ENCODE data around the gene GBX1. TPM values are rescaled to one million over a fixed set of nuclear protein-coding genes. Genes with fewer than 3 reads are reported as not detected.
A peak's percentile ranks its signal among the peaks of the same experiment; 100 is the strongest.

GBX1 gene
- total RNA-seq, 4 donors from 2014 or later = not detected

GRCh38 chr7:151123158-151123821 is 44.2 kb downstream of the GBX1 start:
- TF ChIP-seq POLR2A (IDR thresholded peaks at IDR 0.05) (no peak), CTCF (IDR thresholded peaks at IDR 0.05) (no peak)
- no peak overlapping the region for H3K27ac ChIP-seq
- 91 to 94% methylated on average over 49 to 50 of the region's 50 CpGs for WGBS, 2 donors
- H3K27me3 ChIP-seq = no peaks in the 10 kb centered on the region
- no peak overlapping the region for H3K4me3 ChIP-seq (replicated peaks in 1 of 3)
- DNase-seq = peak in 1 of 2 donors; percentile 5
- H3K36me3 ChIP-seq = peaks cover 31 to 54% of the 10 kb centered on the region in 2 donors
- intact Hi-C loops (cut with DNase I) = loop anchor here (5.0 kb wide), 1 partner anchor 184 kb away; no protein-coding TSS in a partner anchor
- H3K4me1 ChIP-seq = peaks cover 16% of the 10 kb centered on the region in 2 donors
- H3K9me3 ChIP-seq = no peaks in the 10 kb centered on the region

GRCh38 chr7:151122796-151123157 is 44.7 kb downstream of the GBX1 start:
- Histone ChIP-seq H3K4me3 (replicated peaks in 1 of 3) (no peak overlapping the region), H3K4me1 (peaks cover 16% of the 10 kb centered on the region in 2 donors), H3K36me3 (peaks cover 33 to 56% of the 10 kb centered on the region in 2 donors), H3K27me3 (no peaks in the 10 kb centered on the region), H3K9me3 (no peaks in the 10 kb centered on the region), H3K27ac (no peak overlapping the region)
- 91 to 94% methylated on average over 20 to 29 of the region's 29 CpGs for WGBS, 2 donors
- DNase-seq = no peak
- TF ChIP-seq POLR2A (IDR thresholded peaks at IDR 0.05) (no peak), CTCF (IDR thresholded peaks at IDR 0.05) (no peak)
- intact Hi-C loops (cut with DNase I) = loop anchor here (5.0 kb wide), 1 partner anchor 185 kb away; no protein-coding TSS in a partner anchor

- intact Hi-C loops (cut with DNase I) = loop anchor here (5.0 kb wide), 1 partner anchor 185 kb away; no protein-coding TSS in a partner anchor
- Histone ChIP-seq H3K9me3 (no peaks in the 10 kb centered on the region), H3K36me3 (peaks cover 38 to 56% of the 10 kb centered on the region in 2 donors), H3K4me1 (peaks cover 16% of the 10 kb centered on the region in 2 donors), H3K27me3 (no peaks in the 10 kb centered on the region), H3K4me3 (replicated peaks in 1 of 3) (no peak overlapping the region), H3K27ac (no peak overlapping the region)
- TF ChIP-seq POLR2A (IDR thresholded peaks at IDR 0.05) (no peak), CTCF (IDR thresholded peaks at IDR 0.05) (no peak)
- no peak for DNase-seq
- 91 to 96% methylated on average over 23 of the region's 24 CpGs for WGBS, 2 donors
Observed at GRCh38 chr7:151122276-151122675, 45.2 kb downstream of the GBX1 start.

- TF ChIP-seq POLR2A (IDR thresholded peaks at IDR 0.05) = no peak
- TF ChIP-seq CTCF (IDR thresholded peaks at IDR 0.05) = no peak
- Histone ChIP-seq H3K4me1 (peaks cover 17 to 19% of the 10 kb centered on the region in 2 donors), H3K4me3 (replicated peaks in 1 of 3) (no peak overlapping the region), H3K27ac (no peak overlapping the region), H3K36me3 (peaks cover 38 to 56% of the 10 kb centered on the region in 2 donors), H3K9me3 (no peaks in the 10 kb centered on the region), H3K27me3 (no peaks in the 10 kb centered on the region)
- intact Hi-C loops (cut with DNase I) = loop anchor here (2.0 to 5.0 kb wide), 2 partner anchors 53 to 186 kb away; no protein-coding TSS in a partner anchor
- 89 to 90% methylated on average over 29 to 30 of the region's 30 CpGs for WGBS, 2 donors
- no peak for DNase-seq
Observed at GRCh38 chr7:151121380-151122170, 45.9 kb downstream of the GBX1 start.
